ENCODE results near the gene PDE2A. TPM values are rescaled to one million over a fixed set of nuclear protein-coding genes. Genes with fewer than 3 reads are reported as not detected.

The PDE2A gene
- total and polyA plus RNA-seq, 2 of the 4 experiments (the other 2 are of a cell fraction) = 0.02 TPM; not detected in 1

DNA sequence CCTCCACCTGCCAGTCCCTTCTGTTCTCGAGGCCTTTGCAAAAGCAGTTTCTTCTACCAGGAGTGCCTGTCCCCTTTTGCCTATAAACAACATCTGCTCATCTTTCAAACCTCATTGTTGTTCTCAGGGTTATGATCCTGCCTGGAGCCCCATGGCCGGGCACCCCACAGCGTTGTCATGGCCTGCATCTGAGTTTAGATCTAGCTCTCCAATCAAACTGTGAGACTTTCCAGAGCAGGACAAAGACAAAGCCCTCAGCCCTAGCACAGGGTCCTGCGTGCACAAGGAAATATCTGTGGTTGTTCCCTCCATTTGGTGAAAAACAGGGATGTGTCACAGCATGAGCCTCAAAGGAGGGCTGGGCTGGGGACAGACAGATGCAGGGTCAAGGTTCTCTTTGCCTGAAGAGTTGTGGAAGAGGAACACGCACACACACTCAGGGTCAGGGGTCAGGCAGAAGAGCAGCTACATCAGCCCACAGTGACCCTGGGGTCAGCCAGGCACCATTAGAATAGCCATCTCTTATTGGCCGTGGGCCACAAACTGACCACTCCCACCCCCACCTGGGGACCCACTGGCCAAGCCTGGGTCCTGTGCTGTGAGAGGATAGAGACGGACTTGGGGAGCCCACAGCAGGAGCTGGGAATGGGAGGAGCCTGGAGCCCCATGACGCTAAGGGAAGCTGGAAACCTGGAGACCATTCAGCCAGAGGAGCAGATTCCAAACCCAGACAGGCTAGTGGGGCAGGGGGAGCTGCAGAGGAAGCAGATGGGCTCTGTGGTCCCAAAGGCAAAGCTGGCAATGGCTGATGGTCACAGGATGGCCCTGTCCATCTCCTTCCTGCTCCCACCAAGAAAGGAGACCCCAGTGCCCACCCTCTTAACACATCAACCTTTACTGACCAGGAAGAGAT lies 99.4 kb downstream of the PDE2A start:
- dilution Hi-C loops (cut with HindIII; ENCODE audit: low sequenced_read_pairs, unreplicated experiment) = no loop called here
- no peak overlapping the region for H2AFZ ChIP-seq (replicated peaks; ENCODE audit: low read length, poor library complexity)
- H3K4me2 ChIP-seq (ENCODE audit: low read depth, low read length) = no peak overlapping the region
- no peak overlapping the region for H4K5ac ChIP-seq (ENCODE audit: low read depth, low read length)
- no peak overlapping the region for H2BK20ac ChIP-seq (ENCODE audit: low read depth, low read length)
- H3K4me3 ChIP-seq (ENCODE audit: insufficient read depth, low read depth, low read length) = no peak overlapping the region
- H2BK5ac ChIP-seq (ENCODE audit: low read depth, low read length, poor library complexity, severe bottlenecking) = no peak overlapping the region
- in situ Hi-C loops (cut with MboI; ENCODE audit: low sequenced_read_pairs) = no loop called here
- no peak overlapping the region for H3K23ac ChIP-seq (ENCODE audit: low read depth, low read length)
- DNase-seq = no peak
- ChIA-PET CTCF (interaction anchor here (1.8 kb wide), 1 partner anchor 97 kb away, joined by 8 read pairs; no protein-coding TSS in a partner anchor), POLR2A (ENCODE audit: unreplicated experiment) (no interaction called here)
- H2BK120ac ChIP-seq (ENCODE audit: low read depth, low read length) = no peak overlapping the region
- WGBS, 2 experiments (ENCODE audit: extremely low coverage in 2 of 2, insufficient read length in 1 of 2) = no CpG with 5 or more reads among the region's 8 CpGs
- no peak overlapping the region for H3K9ac ChIP-seq (ENCODE audit: low read depth, low read length)
- BruUV-seq (replicated peaks) = no TSS peak
- no peak overlapping the region for H2AK9ac ChIP-seq (replicated peaks; ENCODE audit: low read depth, low read length, poor library complexity)
- H3K79me1 ChIP-seq (ENCODE audit: low read depth in 1 of 2, low read length in 2 of 2) = no peaks in the 10 kb centered on the region
- no peak overlapping the region for H2AK5ac ChIP-seq (ENCODE audit: low read depth, low read length)
- H3K27ac ChIP-seq (ENCODE audit: insufficient read depth, low read length) = no peak overlapping the region
- H3K9me3 ChIP-seq (ENCODE audit: control insufficient read depth, insufficient read depth, low read length) = no peaks in the 10 kb centered on the region
- H3K56ac ChIP-seq (ENCODE audit: extremely low read depth, insufficient read depth, low read length) = no peak overlapping the region
- 0 out of 2 replicates have a peak, but pooled peaks cover 1% of the 10 kb centered on the region for H3K4me1 ChIP-seq (ENCODE audit: control insufficient read depth, insufficient read depth, low read length)
- no peak overlapping the region for H4K8ac ChIP-seq (ENCODE audit: low read depth in 2 of 2, low read length in 2 of 2)
- peaks cover 29% of the 10 kb centered on the region for H3K27me3 ChIP-seq (ENCODE audit: control insufficient read depth, insufficient read depth, low read length)
- no peak for ATAC-seq (ENCODE audit: low read depth)
- H3K18ac ChIP-seq (ENCODE audit: low read depth, low read length) = no peak overlapping the region
- peaks cover 4% of the 10 kb centered on the region; the same call in 1 of the 2 replicates for H3K9me1 ChIP-seq (ENCODE audit: insufficient read depth, low read length)
- no peak overlapping the region for H4K91ac ChIP-seq (ENCODE audit: insufficient read depth, low read depth, low read length)
- no peak overlapping the region for H3K4ac ChIP-seq (ENCODE audit: low read depth, low read length)
- no peaks in the 10 kb centered on the region for H3K36me3 ChIP-seq (ENCODE audit: control insufficient read depth, insufficient read depth, low read length)
- no peaks in the 10 kb centered on the region for H4K20me1 ChIP-seq (ENCODE audit: insufficient read depth, low read length)
- intact Hi-C loops (cut with micrococcal nuclease) = no loop called here
- TF ChIP-seq CHD1 (IDR thresholded peaks at IDR 0.05; ENCODE audit: low read depth, low read length) = no peak
- no peak for TF ChIP-seq MXI1 (IDR thresholded peaks at IDR 0.05; ENCODE audit: borderline replicate concordance, low read depth, low read length)
- TF ChIP-seq, protein P1, sequence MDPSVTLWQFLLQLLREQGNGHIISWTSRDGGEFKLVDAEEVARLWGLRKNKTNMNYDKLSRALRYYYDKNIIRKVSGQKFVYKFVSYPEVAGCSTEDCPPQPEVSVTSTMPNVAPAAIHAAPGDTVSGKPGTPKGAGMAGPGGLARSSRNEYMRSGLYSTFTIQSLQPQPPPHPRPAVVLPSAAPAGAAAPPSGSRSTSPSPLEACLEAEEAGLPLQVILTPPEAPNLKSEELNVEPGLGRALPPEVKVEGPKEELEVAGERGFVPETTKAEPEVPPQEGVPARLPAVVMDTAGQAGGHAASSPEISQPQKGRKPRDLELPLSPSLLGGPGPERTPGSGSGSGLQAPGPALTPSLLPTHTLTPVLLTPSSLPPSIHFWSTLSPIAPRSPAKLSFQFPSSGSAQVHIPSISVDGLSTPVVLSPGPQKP (IDR thresholded peaks at IDR 0.05; ENCODE audit: borderline replicate concordance, low read depth, low read length) = no peak
- TF ChIP-seq USF2 (IDR thresholded peaks at IDR 0.05; ENCODE audit: low read depth, low read length) = no peak
- no peak for TF ChIP-seq CEBPB (IDR thresholded peaks at IDR 0.05; ENCODE audit: low read depth, low read length)
- no peak for TF ChIP-seq FOS (IDR thresholded peaks at IDR 0.05; ENCODE audit: low read depth, low read length)
- no peak for TF ChIP-seq NFE2L2 (IDR thresholded peaks at IDR 0.05; ENCODE audit: low read depth, low read length)
- TF ChIP-seq BHLHE40 (IDR thresholded peaks at IDR 0.05; ENCODE audit: low read depth, low read length) = no peak
- TF ChIP-seq SMC3 (IDR thresholded peaks at IDR 0.05; ENCODE audit: low read depth, low read length) = no peak
- no peak for TF ChIP-seq POLR2A (IDR thresholded peaks at IDR 0.05; ENCODE audit: low read depth, low read length)
- TF ChIP-seq MAFK (IDR thresholded peaks at IDR 0.05; ENCODE audit: low read depth, low read length) = no peak
- TF ChIP-seq MAZ (IDR thresholded peaks at IDR 0.05; ENCODE audit: borderline replicate concordance, low read depth, low read length) = no peak
- TF ChIP-seq RFX5 (IDR thresholded peaks at IDR 0.05; ENCODE audit: low read depth, low read length) = no peak
- H3K14ac ChIP-seq (replicated peaks; ENCODE audit: low read depth, low read length) = no peak overlapping the region
- H2BK15ac ChIP-seq (ENCODE audit: low read depth, low read length) = no peak overlapping the region

All from IMR-90 (cell line).